Parathyroid adenoma (tissue), 2 donors: ENCODE measurements around the gene SFI1.

Experiments
- H2AFZ ChIP-seq: fragments of 300-600 bp; sonication (generic); one replicate; pipeline ENCODE4 v1.7.0; 2017; ENCODE audit warnings: antibody characterized with exemption, mild to moderate bottlenecking
- H3K27ac ChIP-seq: fragments of 300-600 bp; sonication (generic); one replicate; pipeline ENCODE4 v1.7.0; 2017
- H3K27me3 ChIP-seq: fragments of 300-600 bp; sonication (generic); one replicate; pipeline ENCODE4 v1.7.0; 2017; ENCODE audit warnings: low read length; ENCODE audit not compliant: control insufficient read depth, insufficient read depth
- H3K36me3 ChIP-seq: fragments of 300-600 bp; sonication (generic); one replicate; pipeline ENCODE4 v1.7.0; 2017; ENCODE audit warnings: low read length; ENCODE audit not compliant: control insufficient read depth, insufficient read depth
- H3K4me1 ChIP-seq: fragments of 300-600 bp; sonication (generic); one replicate; pipeline ENCODE4 v1.7.0; 2017; ENCODE audit warnings: control low read depth
- H3K4me2 ChIP-seq: fragments of 300-600 bp; sonication (generic); one replicate; pipeline ENCODE4 v1.7.0; 2017; ENCODE audit warnings: low read length
- H3K4me3 ChIP-seq: fragments of 300-600 bp; sonication (generic); one replicate; pipeline ENCODE4 v1.7.0; 2017; ENCODE audit warnings: low read depth, low read length
- H3K79me2 ChIP-seq: fragments of 300-600 bp; sonication (generic); one replicate; pipeline ENCODE4 v1.7.0; 2017; ENCODE audit warnings: control low read depth
- H3K9ac ChIP-seq: fragments of 300-600 bp; sonication (generic); one replicate; pipeline ENCODE4 v1.7.0; 2017; ENCODE audit warnings: mild to moderate bottlenecking
- H3K9me3 ChIP-seq: fragments of 300-600 bp; sonication (generic); one replicate; pipeline ENCODE4 v1.7.0; 2017; ENCODE audit warnings: low read length; ENCODE audit not compliant: control insufficient read depth
- TF ChIP-seq, protein P1 (sequence below): fragments of 300-600 bp; sonication (generic); IDR thresholded peaks from one replicate; pipeline ENCODE4 v1.7.0; 2017; ENCODE audit warnings: antibody characterized with exemption, mild to moderate bottlenecking
- donor health status: primary hyperparathyroidism.

The SFI1 gene

DNA sequence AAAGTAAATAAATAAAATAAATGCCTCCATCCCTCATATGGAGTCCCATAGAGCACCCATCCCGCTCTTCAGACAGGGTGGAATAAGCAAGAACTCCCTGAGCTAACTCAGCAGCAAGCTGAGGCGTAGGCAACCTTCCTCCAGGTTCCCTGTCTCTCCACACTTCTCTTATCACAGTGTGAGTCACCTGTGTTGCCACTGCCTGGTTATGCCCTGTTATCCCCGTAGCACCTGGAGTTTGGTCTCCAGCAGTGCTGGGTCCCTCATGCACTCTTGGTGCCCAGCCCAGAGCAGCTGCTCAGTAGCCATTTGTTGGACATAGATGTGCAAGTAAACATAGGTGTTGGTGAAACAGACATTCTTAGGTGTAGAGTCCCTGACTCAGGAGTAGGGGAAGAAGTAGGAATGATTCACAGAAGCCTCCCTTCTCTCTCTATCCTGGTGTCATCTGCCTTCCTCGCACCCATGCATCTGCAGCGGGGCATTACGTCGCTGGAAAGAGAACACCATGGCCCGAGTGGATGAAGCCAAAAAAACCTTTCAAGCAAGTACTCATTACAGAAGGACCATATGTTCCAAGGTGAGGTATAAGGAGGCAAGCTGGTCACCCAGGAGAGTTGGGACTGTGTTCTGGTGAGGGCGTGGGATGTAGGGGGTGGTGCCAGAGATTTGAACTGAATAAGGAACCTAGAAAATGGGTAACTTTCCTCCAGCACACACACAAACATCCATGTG lies 109.7 kb downstream of the SFI1 start:
- Histone ChIP-seq H3K36me3 (no peaks in the 10 kb centered on the region), H3K27me3 (no peaks in the 10 kb centered on the region), H3K9ac (no peak overlapping the region)

DNA sequence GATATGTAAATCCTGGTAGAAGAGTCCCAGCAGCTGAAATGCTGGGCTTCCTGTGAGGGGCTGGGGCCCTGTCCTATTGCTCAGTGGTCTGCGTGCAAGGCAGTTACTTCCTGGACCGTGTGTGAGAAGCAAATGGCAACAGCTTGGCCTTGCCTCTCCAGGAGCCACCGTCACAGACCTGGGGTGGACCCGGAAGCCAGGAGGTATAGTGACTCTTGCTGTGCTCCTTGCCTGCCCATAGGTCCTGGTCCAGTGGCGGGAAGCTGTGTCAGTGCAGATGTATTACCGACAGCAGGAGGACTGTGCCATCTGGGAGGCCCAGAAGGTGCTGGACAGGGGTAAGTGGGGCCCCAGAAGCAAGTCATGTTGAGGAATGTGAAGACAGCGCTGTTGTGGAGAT lies 111.4 kb downstream of the SFI1 start:
- Histone ChIP-seq H3K4me1 (peaks cover 3% of the 10 kb centered on the region), H3K27ac (no peak overlapping the region), H3K9me3 (no peaks in the 10 kb centered on the region), H3K27me3 (no peaks in the 10 kb centered on the region), H3K79me2 (no peaks in the 10 kb centered on the region), H3K4me2 (no peak overlapping the region), H3K36me3 (no peaks in the 10 kb centered on the region), H3K9ac (no peak overlapping the region), H3K4me3 (no peak overlapping the region), H2AFZ (no peak overlapping the region)
- TF ChIP-seq, protein P1, sequence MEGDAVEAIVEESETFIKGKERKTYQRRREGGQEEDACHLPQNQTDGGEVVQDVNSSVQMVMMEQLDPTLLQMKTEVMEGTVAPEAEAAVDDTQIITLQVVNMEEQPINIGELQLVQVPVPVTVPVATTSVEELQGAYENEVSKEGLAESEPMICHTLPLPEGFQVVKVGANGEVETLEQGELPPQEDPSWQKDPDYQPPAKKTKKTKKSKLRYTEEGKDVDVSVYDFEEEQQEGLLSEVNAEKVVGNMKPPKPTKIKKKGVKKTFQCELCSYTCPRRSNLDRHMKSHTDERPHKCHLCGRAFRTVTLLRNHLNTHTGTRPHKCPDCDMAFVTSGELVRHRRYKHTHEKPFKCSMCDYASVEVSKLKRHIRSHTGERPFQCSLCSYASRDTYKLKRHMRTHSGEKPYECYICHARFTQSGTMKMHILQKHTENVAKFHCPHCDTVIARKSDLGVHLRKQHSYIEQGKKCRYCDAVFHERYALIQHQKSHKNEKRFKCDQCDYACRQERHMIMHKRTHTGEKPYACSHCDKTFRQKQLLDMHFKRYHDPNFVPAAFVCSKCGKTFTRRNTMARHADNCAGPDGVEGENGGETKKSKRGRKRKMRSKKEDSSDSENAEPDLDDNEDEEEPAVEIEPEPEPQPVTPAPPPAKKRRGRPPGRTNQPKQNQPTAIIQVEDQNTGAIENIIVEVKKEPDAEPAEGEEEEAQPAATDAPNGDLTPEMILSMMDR = no peak

More for the DNA sequence above, 109.7 kb downstream of the SFI1 start:
- Histone ChIP-seq H3K4me3 (no peak overlapping the region), H3K9me3 (no peaks in the 10 kb centered on the region), H3K27ac (no peak overlapping the region), H3K4me1 (peaks cover 3% of the 10 kb centered on the region), H3K4me2 (no peak overlapping the region), H3K79me2 (no peaks in the 10 kb centered on the region), H2AFZ (no peak overlapping the region)
- TF ChIP-seq, protein P1 = no peak

DNA sequence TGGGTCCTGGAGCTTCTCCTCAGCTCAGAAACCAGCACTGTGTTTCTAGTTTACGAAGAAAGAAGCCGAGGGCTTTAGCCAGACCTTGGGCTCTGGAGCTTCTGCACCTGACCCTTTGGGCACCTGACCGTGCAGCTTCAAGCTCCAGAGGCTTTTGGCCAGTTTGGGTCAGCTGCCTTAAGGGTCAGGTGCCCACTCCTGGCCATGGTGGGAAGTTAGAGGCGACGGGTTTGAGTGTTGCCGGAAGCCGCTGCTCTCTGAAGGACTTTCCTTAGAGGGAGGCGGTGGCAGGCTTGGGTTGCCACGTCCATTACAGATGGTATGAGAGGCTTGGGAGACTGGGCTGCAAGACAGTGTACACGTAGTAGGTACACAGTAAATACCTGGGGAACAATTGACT lies 113.4 kb downstream of the SFI1 start:
- H3K27ac ChIP-seq = no peak overlapping the region
- H2AFZ ChIP-seq = no peak overlapping the region
- H3K4me3 ChIP-seq = no peak overlapping the region
- H3K79me2 ChIP-seq = no peaks in the 10 kb centered on the region
- no peaks in the 10 kb centered on the region for H3K9me3 ChIP-seq
- no peaks in the 10 kb centered on the region for H3K4me1 ChIP-seq
- TF ChIP-seq, protein P1 = no peak
- H3K27me3 ChIP-seq = no peaks in the 10 kb centered on the region
- no peak overlapping the region for H3K4me2 ChIP-seq
- H3K36me3 ChIP-seq = no peaks in the 10 kb centered on the region
- H3K9ac ChIP-seq = no peak overlapping the region

DNA sequence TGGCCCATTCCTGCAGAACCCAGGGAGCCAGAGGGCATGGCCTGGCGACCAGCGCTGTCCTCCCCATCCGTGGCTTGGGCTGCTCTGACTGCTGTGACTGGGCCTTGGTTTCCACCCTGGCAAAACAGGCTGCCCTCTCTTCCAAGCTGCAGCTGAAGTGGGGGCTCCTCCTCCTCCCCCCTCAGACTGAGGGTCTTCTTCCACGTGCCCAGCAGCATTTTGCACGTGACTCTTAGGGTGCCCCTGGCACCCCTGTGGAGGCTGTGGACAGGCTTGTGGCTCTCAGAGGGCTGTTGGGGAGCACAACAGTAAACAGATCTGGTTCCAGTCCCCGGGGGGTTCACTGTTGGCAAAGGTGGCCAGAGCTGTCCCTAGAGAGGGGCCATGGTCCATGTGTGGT lies 114.3 kb downstream of the SFI1 start:
- Histone ChIP-seq H3K79me2 (no peaks in the 10 kb centered on the region), H3K4me3 (no peak overlapping the region), H3K9ac (no peak overlapping the region), H3K27me3 (no peaks in the 10 kb centered on the region), H2AFZ (no peak overlapping the region), H3K9me3 (no peaks in the 10 kb centered on the region), H3K27ac (no peak overlapping the region), H3K36me3 (no peaks in the 10 kb centered on the region), H3K4me2 (no peak overlapping the region), H3K4me1 (no peaks in the 10 kb centered on the region)
- TF ChIP-seq, protein P1 = no peak
